ENCODE data around the gene FAM107B.

Gene FAM107B

DNA sequence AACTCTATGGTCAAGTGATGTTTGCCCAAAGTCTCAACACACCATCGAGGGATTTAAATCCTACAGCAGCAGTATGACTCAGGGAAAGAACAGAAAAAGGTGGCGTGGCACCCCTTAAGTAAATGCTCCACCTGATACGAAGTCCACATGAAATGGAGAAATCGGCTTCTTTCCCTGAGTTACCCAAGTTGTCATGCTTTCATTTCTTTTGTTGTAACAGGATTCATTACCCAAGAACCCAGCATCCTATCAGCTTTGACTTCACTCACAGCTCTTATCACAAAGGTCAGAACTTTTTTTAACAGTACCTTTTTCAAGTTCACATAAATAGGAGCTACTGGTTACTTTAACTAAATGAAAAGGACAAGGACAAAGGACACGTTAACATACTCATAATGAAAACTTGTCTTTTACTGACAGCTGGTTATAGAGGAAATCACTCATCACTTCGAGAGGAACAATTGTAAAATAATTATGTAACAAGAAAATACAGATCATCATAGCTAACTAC is 224.2 kb downstream of the FAM107B start:
- DNase-seq: no peak

DNA sequence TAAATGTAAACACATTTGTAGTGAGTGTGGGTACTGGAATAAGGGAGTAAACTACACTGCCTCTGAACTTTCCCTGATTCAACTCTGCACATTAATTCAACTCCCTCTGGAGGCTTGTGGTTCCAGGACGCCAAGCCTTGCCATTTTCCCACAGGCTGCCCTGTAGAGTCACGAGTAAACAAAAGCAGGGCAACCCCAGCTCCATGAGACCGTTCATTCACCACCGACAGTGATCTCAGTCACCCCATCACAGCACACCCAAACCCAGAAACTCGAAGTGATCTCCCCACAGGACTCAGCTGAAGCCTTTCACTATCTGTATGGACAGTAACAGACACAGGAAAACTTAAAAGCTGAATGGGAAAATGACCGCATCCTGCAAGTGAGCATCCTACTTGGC is 225.2 kb downstream of the FAM107B start:
- no peak for DNase-seq

GRCh38 chr10:14548970-14549369 is 225.7 kb downstream of the FAM107B start:
- DNase-seq: no peak

- no peak for DNase-seq
These were observed 226.2 kb downstream of the FAM107B start for GRCh38 chr10:14548474-14548873.

GRCh38 chr10:14547816-14548215 is 226.9 kb downstream of the FAM107B start:
- DNase-seq: no peak

GRCh38 chr10:14545827-14546226 is 228.9 kb downstream of the FAM107B start:
- DNase-seq: no peak

GRCh38 chr10:14543904-14544210 is 230.8 kb downstream of the FAM107B start:
- no peak for DNase-seq

DNA sequence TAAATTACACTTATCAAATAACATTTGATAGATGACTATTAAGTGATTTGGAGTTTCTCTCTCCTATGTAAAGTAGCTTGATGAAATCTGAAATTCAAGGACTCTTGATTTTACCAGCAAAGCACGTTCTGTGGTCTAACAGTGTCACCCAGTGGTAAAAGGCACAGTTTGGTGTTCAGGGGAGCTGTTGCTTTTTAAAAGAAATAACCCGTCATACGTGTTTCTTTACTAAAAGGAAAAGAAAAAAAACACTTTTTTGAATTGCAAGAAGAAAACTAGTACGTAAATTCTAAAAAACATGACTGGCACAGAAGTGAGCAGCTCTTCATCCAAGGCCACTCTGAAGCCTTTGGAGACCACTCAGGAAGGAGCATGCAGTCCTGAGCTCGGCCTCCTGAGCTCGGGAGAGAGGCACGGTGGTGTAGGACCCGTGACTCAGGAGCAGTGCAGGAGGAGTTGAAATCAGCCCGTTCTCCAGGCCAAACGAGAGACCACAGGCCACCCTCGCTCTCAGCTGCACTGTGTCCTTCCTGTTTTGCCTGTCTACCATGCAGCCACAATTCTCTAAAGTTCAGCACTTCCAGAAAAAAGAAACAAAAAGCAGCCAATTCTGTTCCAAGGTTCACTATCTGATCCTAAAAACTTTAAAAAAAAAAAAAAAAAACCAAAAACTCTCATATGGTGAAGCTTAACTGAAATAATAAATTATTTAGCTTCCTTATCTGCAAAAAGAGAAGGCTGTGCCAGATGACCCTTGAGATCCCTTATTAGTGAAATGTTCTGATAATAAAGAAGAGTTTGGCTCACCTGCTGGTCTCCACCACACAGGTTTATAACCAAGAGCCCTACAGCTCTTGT is 231.4 kb downstream of the FAM107B start:
- no peak for DNase-seq

DNA sequence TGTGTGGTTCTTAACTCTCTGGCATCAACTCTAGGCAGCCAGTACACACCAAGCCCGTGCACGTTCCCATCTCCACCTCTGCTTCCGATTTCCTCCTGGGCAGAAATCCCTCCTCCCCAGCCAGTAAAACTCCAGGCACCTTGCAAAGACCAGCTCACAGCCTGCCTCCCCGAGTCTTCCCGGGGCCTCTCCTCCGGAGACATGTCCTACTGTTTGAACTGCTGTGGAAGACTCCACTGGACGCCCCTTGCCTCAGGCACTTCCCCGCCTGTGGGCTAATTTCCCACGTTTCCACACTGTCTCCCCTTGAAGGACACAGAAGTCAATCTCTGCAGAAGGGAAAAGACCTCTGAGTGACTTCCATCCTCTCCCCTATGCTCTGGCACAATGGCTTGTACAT is 233.3 kb downstream of the FAM107B start:
- no peak for DNase-seq

GRCh38 chr10:14540611-14541010 is 234.1 kb downstream of the FAM107B start:
- no peak for DNase-seq

DNA sequence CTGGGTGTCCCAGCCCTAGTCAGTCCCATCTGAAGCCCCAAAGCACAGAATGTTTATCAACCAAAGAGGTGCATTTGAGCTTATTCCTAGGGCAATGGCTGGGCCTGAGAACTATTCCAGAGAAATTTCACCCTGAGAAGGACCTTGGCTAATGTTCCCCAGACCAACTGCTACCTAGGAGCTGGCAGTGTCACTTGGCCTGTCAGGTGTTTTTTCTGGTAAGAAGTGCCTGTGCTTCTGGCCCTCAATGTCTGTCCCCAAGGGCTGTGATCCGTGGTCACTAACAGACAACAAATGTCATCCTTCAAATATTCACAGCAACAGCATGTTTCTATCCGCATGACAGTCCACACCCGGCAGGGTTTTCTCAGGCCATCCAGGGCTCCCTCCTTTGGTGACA is 234.6 kb downstream of the FAM107B start:
- no peak for DNase-seq

DNA sequence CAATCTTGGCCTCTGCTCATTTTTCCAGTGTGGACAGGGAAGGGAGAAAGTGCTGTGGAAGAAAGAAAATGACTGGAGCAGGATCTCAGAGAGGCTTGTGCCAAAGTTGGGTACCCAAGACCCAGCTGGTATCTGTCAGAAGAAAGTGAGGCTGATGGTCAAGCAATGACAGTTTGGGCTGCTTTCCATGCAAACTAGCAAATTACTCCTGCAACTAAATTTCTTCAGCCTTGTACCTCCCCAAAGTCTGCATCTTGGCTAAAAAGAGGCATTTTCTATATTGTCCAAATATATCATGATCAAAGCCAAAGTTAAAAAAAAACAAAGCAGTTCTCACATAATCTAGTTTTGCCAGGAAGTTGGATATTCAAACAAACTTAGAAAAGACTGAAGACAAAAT is 235.5 kb downstream of the FAM107B start:
- DNase-seq: no peak

DNA sequence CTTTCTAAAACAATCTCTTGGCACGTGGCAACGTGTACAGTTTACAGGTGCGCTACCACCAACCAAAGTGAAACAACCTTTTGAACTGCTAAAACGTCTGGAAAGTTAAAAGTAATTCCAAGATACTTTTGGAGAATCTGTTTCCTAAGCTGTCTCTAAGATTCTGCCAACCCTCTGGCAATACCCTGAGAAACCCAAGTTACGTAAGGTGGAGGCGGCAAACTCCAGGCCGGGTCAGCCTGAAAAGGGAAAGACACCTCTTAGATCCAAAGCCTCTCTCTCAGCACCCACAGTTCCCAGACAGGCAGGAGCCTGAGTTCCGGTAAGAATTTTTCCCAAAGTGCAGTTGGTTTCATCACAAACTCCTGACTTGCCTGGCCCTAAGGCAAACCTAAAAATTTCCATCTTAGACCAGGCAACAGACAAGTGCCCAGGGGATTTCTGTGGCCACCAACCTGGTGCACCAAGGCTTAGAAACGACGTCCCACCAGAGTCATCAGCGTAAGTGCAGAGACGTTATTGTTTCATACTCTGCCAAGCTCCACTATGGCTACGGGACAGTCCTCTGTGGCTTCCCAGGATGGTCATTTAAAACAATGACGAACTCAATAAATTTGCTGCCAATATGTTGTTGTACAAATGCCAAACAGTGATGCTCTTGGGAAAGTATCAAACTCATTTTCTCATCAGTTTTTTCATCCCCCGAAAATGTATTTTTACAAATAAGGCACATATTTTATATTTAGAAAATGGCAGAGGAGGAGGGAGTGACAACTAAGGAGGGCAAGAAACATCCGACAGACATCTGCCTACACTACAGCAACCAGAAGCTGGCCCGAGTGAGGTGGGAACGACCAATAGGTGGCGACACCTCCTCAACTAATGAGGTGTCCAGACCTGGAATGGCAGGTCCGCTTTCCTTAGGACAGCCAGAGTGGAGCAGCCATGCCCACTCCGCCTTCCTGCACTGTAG is 238.2 kb downstream of the FAM107B start:
- peak; percentile 8 for DNase-seq

DNA sequence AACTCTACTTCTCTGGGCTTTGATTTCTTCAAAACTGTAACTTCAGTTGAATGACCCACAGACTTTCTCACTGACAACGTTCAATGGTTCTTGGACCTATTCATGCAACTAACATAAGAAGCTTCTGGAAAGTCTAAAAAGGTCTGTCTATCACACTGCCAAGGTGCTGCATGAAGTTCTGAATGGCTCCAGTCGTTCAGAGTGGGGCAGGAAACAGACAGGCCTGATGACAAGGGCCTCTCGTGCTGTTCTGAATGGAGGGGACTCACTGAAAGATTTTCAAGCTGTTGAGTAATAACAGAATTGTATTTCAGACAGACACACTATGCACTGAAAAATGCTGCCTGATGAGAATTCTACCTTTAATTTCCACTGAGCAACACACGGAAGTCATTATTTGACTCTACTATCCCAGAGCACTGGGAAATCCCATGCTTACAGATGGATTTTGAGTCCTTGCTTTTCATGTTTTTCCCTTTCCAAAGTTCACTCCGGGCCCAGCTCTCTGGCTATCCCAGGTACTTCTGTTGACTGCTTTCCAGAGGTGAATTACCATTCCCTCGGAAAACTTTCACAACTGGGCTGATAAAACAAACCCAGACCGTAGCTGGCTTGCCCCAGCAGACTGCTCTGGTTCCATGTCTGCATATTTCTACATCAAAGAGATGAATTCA is 239.1 kb downstream of the FAM107B start:
- DNase-seq: no peak

- no peak for DNase-seq
These were observed 240.5 kb downstream of the FAM107B start for GRCh38 chr10:14534152-14534551.

DNA sequence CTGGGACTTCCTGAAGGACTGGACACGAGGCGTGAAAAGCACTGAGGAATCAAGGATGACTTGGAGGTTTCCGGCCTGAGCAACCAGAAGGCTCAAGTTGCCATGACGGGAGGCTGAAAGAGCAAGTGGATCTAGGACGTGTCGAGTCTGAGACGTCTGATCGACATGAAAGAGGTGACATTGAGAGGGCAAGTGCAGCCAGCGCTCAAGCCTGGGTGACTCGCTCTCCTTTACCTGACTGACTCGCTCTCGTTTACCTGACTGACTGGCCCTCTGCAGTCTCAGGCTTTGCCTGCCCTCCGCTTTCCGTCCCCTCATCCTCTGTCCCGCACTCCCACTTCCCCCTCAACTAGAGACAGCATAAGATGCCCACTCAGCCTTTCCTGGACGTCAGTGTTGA is 241.4 kb downstream of the FAM107B start:
- DNase-seq: no peak

DNA sequence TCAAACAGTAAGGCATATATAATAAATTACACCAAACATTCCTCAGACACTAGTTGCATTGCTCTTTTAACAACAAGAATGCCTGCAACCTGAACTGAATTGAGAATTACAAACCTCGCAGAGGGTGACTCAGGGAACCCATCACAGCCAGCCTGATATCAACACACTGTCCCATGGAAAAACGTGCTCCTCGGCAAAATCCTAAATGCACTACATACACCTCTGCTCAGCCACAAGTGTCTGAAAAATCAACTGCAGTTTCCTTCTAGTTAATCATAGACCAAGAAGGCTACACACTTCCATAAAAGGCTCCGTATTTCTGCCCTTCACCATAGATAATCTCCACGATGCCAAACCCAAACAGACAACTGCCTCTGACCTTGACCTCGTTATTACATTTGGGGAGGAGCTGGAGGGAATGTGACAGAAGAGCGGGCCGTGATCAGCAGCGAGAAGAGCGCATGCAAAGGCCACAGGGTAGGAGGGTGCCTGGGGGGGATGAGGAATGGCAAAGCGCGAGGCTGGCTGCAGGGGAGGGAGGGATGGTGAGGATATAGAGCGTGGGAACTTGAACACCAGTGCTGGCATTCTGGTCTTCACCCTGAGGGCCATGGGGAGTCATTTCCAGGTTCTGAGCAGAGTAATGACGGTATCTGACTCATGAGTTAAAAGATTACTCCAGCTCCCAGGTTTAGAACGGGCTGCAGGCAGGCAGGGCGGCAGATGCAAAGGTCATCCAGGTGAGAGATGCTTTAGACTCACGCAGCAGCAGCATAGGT is 242.0 kb downstream of the FAM107B start:
- DNase-seq: no peak

GRCh38 chr10:14531974-14532373 is 242.7 kb downstream of the FAM107B start:
- no peak for DNase-seq

DNA sequence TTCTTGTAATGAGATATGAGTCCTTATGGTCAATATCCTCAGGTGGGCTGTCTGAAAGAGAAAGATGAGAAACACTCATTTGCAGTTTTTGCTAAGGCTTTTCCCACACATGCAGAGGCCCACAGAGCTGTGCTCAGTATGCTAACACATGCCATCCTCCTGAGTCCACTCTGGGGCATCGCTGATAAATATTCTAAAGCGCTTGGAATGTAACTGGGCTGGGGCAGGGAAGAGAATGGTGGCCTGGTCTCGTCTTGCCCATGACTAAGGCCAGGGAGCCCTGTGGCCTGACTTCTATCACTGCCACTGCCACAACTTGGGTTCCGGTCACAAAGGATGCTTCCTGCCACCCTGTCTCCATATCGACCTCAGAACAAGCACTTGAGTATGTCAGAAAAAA is 244.2 kb downstream of the FAM107B start:
- DNase-seq: no peak

- DNase-seq: no peak
These were observed 245.3 kb downstream of the FAM107B start for GRCh38 chr10:14529351-14529750.

- DNase-seq: no peak
These were observed 246.2 kb downstream of the FAM107B start for GRCh38 chr10:14528450-14528849.

DNA sequence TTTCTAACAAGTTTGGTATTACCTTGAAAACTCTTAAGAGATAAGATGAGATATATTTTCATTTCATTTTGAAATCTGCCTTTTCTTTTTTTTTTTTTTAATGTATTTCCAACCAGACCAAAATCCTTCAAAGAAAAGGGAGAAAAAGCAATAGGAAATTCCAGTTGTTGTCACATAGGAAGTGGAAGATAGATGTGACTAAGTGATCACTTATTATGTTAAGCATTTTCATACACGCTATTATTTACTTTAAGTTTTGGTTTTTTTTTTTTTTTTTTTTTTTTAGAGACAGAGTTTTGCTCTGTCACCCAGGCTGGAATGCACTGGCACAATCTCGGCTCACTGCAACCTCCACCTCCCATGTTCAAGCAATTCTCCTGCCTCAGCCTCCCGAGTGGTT is 246.8 kb downstream of the FAM107B start:
- no peak for DNase-seq
